ENCODE measurements around the gene APBA2. TPM values are rescaled to one million over a fixed set of nuclear protein-coding genes. Genes with fewer than 3 reads are reported as not detected.

APBA2 gene
- total RNA-seq, 4 donors from 2014 or later = 1.6 to 8.2 (median 2.5) TPM

DNA sequence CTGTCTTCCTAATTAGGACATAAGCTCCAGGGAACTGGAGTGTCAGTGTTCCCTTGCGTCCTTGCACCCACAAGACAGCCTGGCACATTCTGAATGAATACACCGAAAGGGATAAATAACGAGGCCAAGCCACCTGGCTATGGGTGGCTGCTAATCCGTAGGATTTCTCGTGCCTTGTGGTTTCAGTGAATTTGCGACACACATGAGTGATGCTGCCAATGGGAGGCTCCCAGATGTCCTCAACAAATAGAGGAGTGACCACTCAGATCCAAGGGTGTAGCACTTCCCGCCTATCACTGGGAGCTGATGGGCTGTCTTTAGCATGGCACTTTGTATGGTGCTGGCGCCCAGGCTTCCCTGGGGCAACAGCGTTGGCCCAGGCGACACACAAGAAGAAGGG lies 43.4 kb downstream of the APBA2 start:
- H3K36me3 ChIP-seq = no peaks in the 10 kb centered on the region
- H3K27ac ChIP-seq = no peak overlapping the region
- in situ Hi-C loops (cut with MboI; ENCODE audit: low pct_ligation_motif_present in 1 of 4, low pct_unique_long_range_greater_than_20kb in 1 of 4, low sequenced_read_pairs in 3 of 4) = no loop called here
- no peak overlapping the region for H3K4me3 ChIP-seq
- WGBS, 2 donors (ENCODE audit: low coverage in 1 of 2) = 85% methylated on average over 10 of the region's 10 CpGs; no CpG with 5 or more reads in 1 of the 2 donors
- H3K9me3 ChIP-seq = no peaks in the 10 kb centered on the region
- TF ChIP-seq POLR2AphosphoS5 (IDR thresholded peaks at IDR 0.05) = no peak
- TF ChIP-seq POLR2A (IDR thresholded peaks at IDR 0.05) = no peak
- TF ChIP-seq EP300 (IDR thresholded peaks at IDR 0.05; ENCODE audit: low read depth) = no peak
- no peak for TF ChIP-seq CTCF (IDR thresholded peaks at IDR 0.05)
- no peaks in the 10 kb centered on the region for H3K27me3 ChIP-seq
- intact Hi-C loops (cut with DNase I; ENCODE audit: low total_unique reads) = no loop called here
- H3K4me1 ChIP-seq = no peaks in the 10 kb centered on the region
- no peak for DNase-seq

- Histone ChIP-seq H3K36me3 (no peaks in the 10 kb centered on the region), H3K4me3 (no peak overlapping the region), H3K9me3 (no peaks in the 10 kb centered on the region), H3K27ac (no peak overlapping the region), H3K4me1 (no peaks in the 10 kb centered on the region), H3K27me3 (no peaks in the 10 kb centered on the region)
- WGBS, 2 donors (ENCODE audit: low coverage in 1 of 2) = 74% methylated on average over 6 of the region's 6 CpGs; no CpG with 5 or more reads in 1 of the 2 donors
- no peak for DNase-seq
- intact Hi-C loops (cut with DNase I; ENCODE audit: low total_unique reads) (loop anchor here (10.0 kb wide), 1 partner anchor 55 kb away; no protein-coding TSS in a partner anchor), in situ Hi-C loops (cut with MboI; ENCODE audit: low pct_ligation_motif_present in 1 of 4, low pct_unique_long_range_greater_than_20kb in 1 of 4, low sequenced_read_pairs in 3 of 4) (no loop called here)
- no peak for TF ChIP-seq POLR2AphosphoS5 (IDR thresholded peaks at IDR 0.05)
- no peak for TF ChIP-seq CTCF (IDR thresholded peaks at IDR 0.05)
- no peak for TF ChIP-seq EP300 (IDR thresholded peaks at IDR 0.05; ENCODE audit: low read depth)
- TF ChIP-seq POLR2A (IDR thresholded peaks at IDR 0.05) = no peak
Measured at GRCh38 chr15:28930011-28930410, 44.2 kb downstream of the APBA2 start.

DNA sequence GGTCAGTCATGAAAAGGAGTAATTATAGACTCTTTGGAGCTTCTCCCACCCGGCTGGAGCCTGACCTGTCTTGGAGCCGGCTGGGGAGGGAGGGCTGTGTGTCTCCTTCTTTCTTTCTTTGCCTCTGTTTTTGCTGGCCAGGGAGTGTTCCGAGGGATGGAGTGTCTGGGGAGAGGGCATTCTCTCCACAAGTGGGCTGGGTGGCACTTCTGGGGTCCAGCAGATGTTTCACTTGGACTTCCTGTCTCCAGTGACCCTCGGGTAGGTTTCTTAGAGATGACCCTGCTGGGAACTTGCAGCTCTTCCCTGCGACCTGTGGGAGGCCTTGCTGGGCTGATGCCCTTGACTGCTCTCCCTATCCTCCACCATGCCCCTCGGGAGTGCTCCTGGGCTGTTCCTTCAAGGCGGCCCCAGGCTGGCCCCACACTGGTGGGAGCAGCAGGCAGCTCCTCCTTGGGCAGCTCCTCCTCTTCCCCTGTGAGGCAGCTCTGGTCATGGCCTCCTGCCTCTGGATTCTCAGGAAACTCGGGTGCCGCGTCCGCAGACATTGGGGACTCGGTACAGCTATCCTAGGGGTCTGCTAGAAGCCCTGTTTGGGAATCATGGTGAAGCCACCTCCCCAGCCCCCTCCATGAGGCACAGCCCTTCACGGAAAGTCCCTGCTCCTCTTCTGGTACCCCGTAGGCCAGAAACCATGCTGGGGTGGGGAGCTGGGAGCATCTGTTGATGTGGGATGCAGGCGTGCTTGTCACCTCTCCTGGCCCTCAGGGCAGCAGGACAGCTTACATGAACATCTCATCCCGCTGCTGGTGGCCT lies 44.9 kb downstream of the APBA2 start:
- no peaks in the 10 kb centered on the region for H3K9me3 ChIP-seq
- no peaks in the 10 kb centered on the region for H3K27me3 ChIP-seq
- in situ Hi-C loops (cut with MboI; ENCODE audit: low pct_ligation_motif_present in 1 of 4, low pct_unique_long_range_greater_than_20kb in 1 of 4, low sequenced_read_pairs in 3 of 4) (no loop called here), intact Hi-C loops (cut with DNase I; ENCODE audit: low total_unique reads) (loop anchor here (10.0 kb wide), 1 partner anchor 56 kb away; no protein-coding TSS in a partner anchor)
- H3K36me3 ChIP-seq = no peaks in the 10 kb centered on the region
- H3K4me1 ChIP-seq = no peaks in the 10 kb centered on the region
- 81% methylated on average over 16 of the region's 16 CpGs; no CpG with 5 or more reads in 1 of the 2 donors for WGBS, 2 donors (ENCODE audit: low coverage in 1 of 2)
- H3K27ac ChIP-seq = no peak overlapping the region
- no peak for DNase-seq
- H3K4me3 ChIP-seq = no peak overlapping the region
- TF ChIP-seq EP300 (IDR thresholded peaks at IDR 0.05; ENCODE audit: low read depth) (no peak), POLR2AphosphoS5 (IDR thresholded peaks at IDR 0.05) (no peak), CTCF (IDR thresholded peaks at IDR 0.05) (no peak), POLR2A (IDR thresholded peaks at IDR 0.05) (no peak)

DNA sequence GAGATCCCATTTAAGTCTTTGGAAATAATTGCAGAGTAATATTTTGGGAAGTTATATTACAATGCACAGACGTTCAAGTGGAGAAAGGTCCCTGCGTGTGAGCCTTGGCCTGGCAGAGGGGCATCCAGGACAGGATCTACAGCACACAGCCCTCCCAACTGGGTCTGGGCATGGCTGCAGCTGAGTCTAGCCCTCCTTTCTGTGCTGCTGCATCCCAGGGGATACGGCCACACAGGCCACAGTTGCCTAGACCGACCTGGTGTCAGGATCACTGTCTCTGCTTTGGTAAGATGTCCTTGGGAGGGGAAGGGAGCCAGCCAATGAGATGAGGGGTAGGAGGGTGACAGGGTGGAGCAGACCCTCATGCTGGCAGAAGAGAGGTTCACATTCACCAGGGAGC lies 46.1 kb downstream of the APBA2 start:
- Histone ChIP-seq H3K4me1 (no peaks in the 10 kb centered on the region), H3K4me3 (no peak overlapping the region), H3K36me3 (no peaks in the 10 kb centered on the region), H3K27me3 (no peaks in the 10 kb centered on the region), H3K9me3 (no peaks in the 10 kb centered on the region), H3K27ac (no peak overlapping the region)
- WGBS, 2 donors (ENCODE audit: low coverage in 1 of 2) = 79 to 92% methylated on average over 3 to 4 of the region's 4 CpGs
- intact Hi-C loops (cut with DNase I; ENCODE audit: low total_unique reads) = loop anchor here (10.0 kb wide), 1 partner anchor 57 kb away; no protein-coding TSS in a partner anchor
- in situ Hi-C loops (cut with MboI; ENCODE audit: low pct_ligation_motif_present in 1 of 4, low pct_unique_long_range_greater_than_20kb in 1 of 4, low sequenced_read_pairs in 3 of 4) = no loop called here
- no peak for DNase-seq
- TF ChIP-seq POLR2A (IDR thresholded peaks at IDR 0.05) (no peak), POLR2AphosphoS5 (IDR thresholded peaks at IDR 0.05) (no peak), EP300 (IDR thresholded peaks at IDR 0.05; ENCODE audit: low read depth) (no peak), CTCF (IDR thresholded peaks at IDR 0.05) (no peak)

Data from transverse colon (tissue), 4 donors.